PC-3 (cell line): ENCODE results near the gene MX1. TPM values are rescaled to one million over a fixed set of nuclear protein-coding genes. Genes with fewer than 3 reads are reported as not detected.
"Not testable (repeated sequence)": the region's sequence is repeated elsewhere in the genome, so short reads cannot be mapped to it uniquely, and the experiment has no call there.

Experiments
- ATAC-seq: fragments of 200-7000 bp; cut with Tn5 transposase; 2 replicates; pipeline ENCODE4 v1.9.1; 2020; ENCODE audit warnings: mild to moderate bottlenecking, moderate library complexity
- BruUV-seq: library from RNA; stranded (reverse); fragments of 400-500 nt; replicated peaks from 2 replicates; lab custom pipeline; 2021; lab: Mats Ljungman, UMichigan
- CTCF ChIA-PET: fragments of 300-600 bp; sonication (Branson Sonifier 250); formaldehyde crosslinking; loops from one replicate; lab custom pipeline; 2022; ENCODE audit warnings: antibody characterized with exemption; lab: Charles Lee
- POLR2A ChIA-PET: fragments of 300-600 bp; sonication (Branson Sonifier 250); formaldehyde crosslinking; loops from one replicate; lab custom pipeline; 2022; ENCODE audit warnings: antibody characterized with exemption; ENCODE audit not compliant: unreplicated experiment; lab: Charles Lee
- DNase-seq: peaks from one replicate; pipeline ENCODE4 v3.0.0-alpha.2; 2015
- H2AFZ ChIP-seq: fragments of 300-600 bp; sonication (generic); 2 replicates; pipeline ENCODE4 v1.6.0; 2016; ENCODE audit warnings: antibody characterized with exemption, low read length
- H3F3A ChIP-seq: fragments of 300-600 bp; sonication (generic); one replicate; pipeline ENCODE4 v1.6.0; 2017; ENCODE audit warnings: antibody characterized with exemption, low read length, control low read depth, mild to moderate bottlenecking; ENCODE audit not compliant: unreplicated experiment
- H3K27ac ChIP-seq: fragments of 300-600 bp; sonication (generic); 2 replicates; pipeline ENCODE4 v1.5.1; 2016; ENCODE audit warnings: mild to moderate bottlenecking, low read length
- H3K27me3 ChIP-seq: fragments of 300-600 bp; sonication (generic); 2 replicates; pipeline ENCODE4 v1.6.1; 2016; ENCODE audit warnings: low read length, mixed read lengths
- H3K36me3 ChIP-seq: fragments of 300-600 bp; sonication (generic); 2 replicates; pipeline ENCODE4 v1.6.1; 2016; ENCODE audit warnings: low read depth, mixed run types, low read length, mixed read lengths
- H3K4me1 ChIP-seq: fragments of 300-600 bp; sonication (generic); 2 replicates; pipeline ENCODE4 v1.5.1; 2016; ENCODE audit warnings: low read length; ENCODE audit not compliant: insufficient read depth
- H3K4me2 ChIP-seq: fragments of 300-600 bp; sonication (generic); 2 replicates; pipeline ENCODE4 v1.6.0; 2016; ENCODE audit warnings: low read length
- H3K4me3 ChIP-seq: fragments of 300-600 bp; sonication (generic); 2 replicates; pipeline ENCODE4 v1.5.1; 2016; ENCODE audit warnings: mild to moderate bottlenecking, low read length, mixed read lengths
- H3K79me2 ChIP-seq: fragments of 300-600 bp; sonication (generic); 2 replicates; pipeline ENCODE4 v1.6.1; 2017; ENCODE audit warnings: low read length, mixed read lengths
- H3K9ac ChIP-seq: fragments of 300-600 bp; sonication (generic); 2 replicates; pipeline ENCODE4 v1.6.0; 2016; ENCODE audit warnings: mild to moderate bottlenecking, low read length
- H3K9me2 ChIP-seq: fragments of 300-600 bp; sonication (generic); replicated peaks from 2 replicates; pipeline ENCODE4 v1.6.1; 2016; ENCODE audit warnings: mixed run types, low read length, mixed read lengths
- H3K9me3 ChIP-seq: fragments of 300-600 bp; sonication (generic); 2 replicates; pipeline ENCODE4 v1.6.1; 2016; ENCODE audit warnings: low read length, mixed read lengths
- H4K20me1 ChIP-seq: fragments of 300-600 bp; sonication (generic); 2 replicates; pipeline ENCODE4 v1.6.1; 2016; ENCODE audit warnings: low read length, mixed read lengths
- EZH2 ChIP-seq: fragments of 300-600 bp; sonication (generic); IDR thresholded peaks from one replicate; pipeline ENCODE4 v1.6.1; 2017; ENCODE audit warnings: antibody characterized with exemption, mild to moderate bottlenecking, low read length; ENCODE audit not compliant: unreplicated experiment
- EZH2phosphoT487 ChIP-seq: fragments of 300-600 bp; sonication (generic); IDR thresholded peaks from 2 replicates; pipeline ENCODE4 v1.6.1; 2018; ENCODE audit warnings: mild to moderate bottlenecking, antibody characterized with exemption, low read length, borderline replicate concordance
- intact Hi-C: fragments of 100-400 bp; cut with micrococcal nuclease; formaldehyde crosslinking; loops from 2 replicates; pipeline ENCODE4 v1.9.0; 2023
- total RNA-seq: library from RNA; depleted of rRNA; stranded (reverse); fragments of >200 nt; gene quantifications from 2 replicates; pipeline ENCODE4 v1.2.3, GENCODE V29; 2014
- TF ChIP-seq, protein P1 (sequence below): fragments of 300-600 bp; sonication (generic); conservative IDR thresholded peaks from 2 replicates; pipeline ENCODE4 v1.5.1; 2017; ENCODE audit warnings: antibody characterized with exemption, low read depth, mild to moderate bottlenecking, low read length

MX1 gene
- total RNA-seq, 1 experiment from 2014 or later = 12.6 TPM

DNA sequence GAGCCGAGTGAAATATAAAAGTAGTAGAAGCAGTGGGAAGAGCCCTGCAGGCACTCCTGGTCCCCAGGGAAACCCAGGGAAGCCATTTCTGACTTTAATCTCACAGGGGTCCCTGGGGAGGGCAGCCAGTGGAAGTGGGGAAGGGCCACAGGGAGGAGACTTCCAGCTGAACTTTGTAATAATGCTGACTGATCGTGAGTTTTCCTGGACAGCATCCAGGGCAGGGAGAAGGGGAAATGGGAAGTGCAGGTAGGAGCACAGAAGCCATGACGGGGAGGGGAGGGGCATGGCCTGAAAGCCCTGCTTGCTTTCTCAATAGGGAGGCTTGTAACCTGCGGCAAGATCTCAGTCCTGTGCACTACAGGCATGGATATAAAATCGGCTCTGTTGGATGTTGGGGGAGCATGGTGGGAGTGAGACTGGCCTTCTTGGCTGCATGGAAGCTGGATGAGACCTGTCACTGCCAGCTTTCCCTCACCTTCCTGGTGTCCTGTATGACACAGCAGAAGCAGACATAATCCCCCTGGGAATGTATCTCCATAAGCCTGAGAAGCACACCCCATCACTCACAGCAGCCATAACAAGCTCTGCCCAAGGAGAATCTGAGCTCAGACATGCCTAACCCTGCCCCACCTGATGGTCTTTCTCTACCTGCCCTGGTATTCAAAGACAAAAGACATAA is 15.1 kb upstream of the MX1 start:
- Histone ChIP-seq H3F3A (no peaks in the 10 kb centered on the region), H3K27ac (no peak overlapping the region), H3K79me2 (no peaks in the 10 kb centered on the region), H3K9me3 (no peaks in the 10 kb centered on the region), H4K20me1 (no peaks in the 10 kb centered on the region), H3K4me1 (no peaks in the 10 kb centered on the region), H3K9me2 (no peaks in the 10 kb centered on the region), H3K27me3 (no peaks in the 10 kb centered on the region), H3K36me3 (no peaks in the 10 kb centered on the region), H3K9ac (no peak overlapping the region), H3K4me3 (no peak overlapping the region), H3K4me2 (no peak overlapping the region), H2AFZ (peak overlapping the region; percentile 31; the same call in 1 of the 2 replicates)
- TF ChIP-seq, protein P1, sequence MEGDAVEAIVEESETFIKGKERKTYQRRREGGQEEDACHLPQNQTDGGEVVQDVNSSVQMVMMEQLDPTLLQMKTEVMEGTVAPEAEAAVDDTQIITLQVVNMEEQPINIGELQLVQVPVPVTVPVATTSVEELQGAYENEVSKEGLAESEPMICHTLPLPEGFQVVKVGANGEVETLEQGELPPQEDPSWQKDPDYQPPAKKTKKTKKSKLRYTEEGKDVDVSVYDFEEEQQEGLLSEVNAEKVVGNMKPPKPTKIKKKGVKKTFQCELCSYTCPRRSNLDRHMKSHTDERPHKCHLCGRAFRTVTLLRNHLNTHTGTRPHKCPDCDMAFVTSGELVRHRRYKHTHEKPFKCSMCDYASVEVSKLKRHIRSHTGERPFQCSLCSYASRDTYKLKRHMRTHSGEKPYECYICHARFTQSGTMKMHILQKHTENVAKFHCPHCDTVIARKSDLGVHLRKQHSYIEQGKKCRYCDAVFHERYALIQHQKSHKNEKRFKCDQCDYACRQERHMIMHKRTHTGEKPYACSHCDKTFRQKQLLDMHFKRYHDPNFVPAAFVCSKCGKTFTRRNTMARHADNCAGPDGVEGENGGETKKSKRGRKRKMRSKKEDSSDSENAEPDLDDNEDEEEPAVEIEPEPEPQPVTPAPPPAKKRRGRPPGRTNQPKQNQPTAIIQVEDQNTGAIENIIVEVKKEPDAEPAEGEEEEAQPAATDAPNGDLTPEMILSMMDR = no peak
- TF ChIP-seq EZH2phosphoT487 (no peak), EZH2 (no peak)
- BruUV-seq = no TSS peak
- ATAC-seq (no peak), DNase-seq (no peak)
- POLR2A ChIA-PET = interaction anchor here (0.6 to 0.7 kb wide), 2 partner anchors 350 to 467 kb away, joined by 3 to 4 read pairs; no protein-coding TSS in a partner anchor
- intact Hi-C loops = no loop called here
- CTCF ChIA-PET = no interaction called here

DNA sequence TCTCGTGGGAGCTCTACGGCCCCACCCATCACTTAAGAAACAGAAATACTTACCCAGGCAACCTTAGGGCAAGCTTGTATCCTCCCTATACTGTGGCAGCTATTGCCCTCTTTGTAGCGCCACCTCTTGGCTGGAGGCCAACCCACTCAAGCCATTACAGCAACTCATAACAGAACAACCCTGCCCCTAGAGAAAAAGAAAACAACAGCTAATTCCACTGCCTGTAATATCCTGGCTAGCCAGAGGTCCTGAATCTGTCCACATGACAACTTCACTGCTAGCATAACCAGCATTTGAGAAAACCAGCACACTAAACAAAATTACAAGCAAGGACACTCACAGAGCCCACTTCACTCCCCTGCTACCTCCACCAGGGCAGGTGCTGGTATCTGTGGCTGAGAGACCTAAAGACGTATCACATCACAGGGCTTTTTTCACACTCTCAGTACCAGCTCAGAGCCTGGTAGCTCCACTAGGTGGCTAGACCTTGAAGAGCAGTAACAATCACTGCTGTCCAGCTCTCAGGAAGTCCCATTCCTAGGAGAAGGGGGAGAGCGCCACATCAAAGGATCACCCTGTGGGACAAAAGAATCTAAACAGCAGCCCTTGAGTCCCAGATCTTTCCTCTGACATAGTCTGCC is 14.5 kb upstream of the MX1 start:
- Histone ChIP-seq H3K79me2 (no peaks in the 10 kb centered on the region), H3K9me2 (no peaks in the 10 kb centered on the region), H3K27ac (no peak overlapping the region), H3K9me3 (no peaks in the 10 kb centered on the region), H3K9ac (no peak overlapping the region), H3K4me2 (no peak overlapping the region), H2AFZ (no peak overlapping the region), H3K36me3 (no peaks in the 10 kb centered on the region), H4K20me1 (no peaks in the 10 kb centered on the region), H3K4me1 (no peaks in the 10 kb centered on the region), H3K27me3 (no peaks in the 10 kb centered on the region), H3K4me3 (no peak overlapping the region), H3F3A (no peaks in the 10 kb centered on the region)
- intact Hi-C loops = no loop called here
- DNase-seq (peak; percentile 40), ATAC-seq (peak; percentile 29; the same call in 1 of the 2 replicates)
- ChIA-PET CTCF (no interaction called here), POLR2A (interaction anchor here (0.6 to 0.7 kb wide), 2 partner anchors 349 to 466 kb away, joined by 3 to 4 read pairs; no protein-coding TSS in a partner anchor)
- TF ChIP-seq EZH2 (no peak), EZH2phosphoT487 (no peak)
- TF ChIP-seq, protein P1 = no peak; the same call in 1 of the 2 replicates
- no TSS peak for BruUV-seq

DNA sequence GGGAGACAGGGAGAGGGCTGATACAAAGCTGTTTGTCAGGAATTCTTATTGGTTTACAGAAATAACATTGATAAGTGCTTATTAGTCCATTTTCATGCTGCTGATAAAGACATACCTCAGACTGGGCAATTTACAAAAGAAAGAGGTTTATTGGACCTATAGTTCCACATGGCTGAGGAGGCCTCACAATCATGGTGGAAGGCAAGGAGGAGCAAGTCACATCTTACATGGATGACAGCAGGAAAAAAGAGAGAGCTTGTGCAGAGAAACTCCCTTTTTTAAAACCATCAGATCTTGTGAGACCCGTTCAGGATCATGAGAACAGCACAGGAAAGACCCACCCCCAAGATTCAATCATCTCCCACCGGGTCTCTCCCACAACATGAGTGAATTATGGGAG is 8.5 kb upstream of the MX1 start:
- H3K27me3 ChIP-seq, CTCF ChIA-PET, H3K4me1 ChIP-seq, H3K79me2 ChIP-seq, POLR2A ChIA-PET, ATAC-seq, DNase-seq, H3K9me2 ChIP-seq, H3K36me3 ChIP-seq, H3K4me3 ChIP-seq, H3F3A ChIP-seq, H3K27ac ChIP-seq, H4K20me1 ChIP-seq, H3K4me2 ChIP-seq, BruUV-seq, H3K9me3 ChIP-seq, H2AFZ ChIP-seq, intact Hi-C loops, H3K9ac ChIP-seq: not testable (repeated sequence)
